Right lobe of liver (tissue), 6 donors: ENCODE measurements around the gene FMC1. TPM values are rescaled to one million over a fixed set of nuclear protein-coding genes. Genes with fewer than 3 reads are reported as not detected.
A peak's percentile ranks its signal among the peaks of the same experiment; 100 is the strongest.

Experiments
- ATAC-seq, 4 donors: fragments of 200-7000 bp; cut with Tn5 transposase; one replicate each; pipeline ENCODE4 v1.9.1; 2020; ENCODE audit warnings: mild to moderate bottlenecking in 4 of 4, moderate library complexity in 4 of 4
- DNase-seq, 3 donors: peaks; one replicate each; pipeline ENCODE4 v3.0.0-alpha.2; 2020
- H3K27ac ChIP-seq, 3 donors: fragments of 200-600 bp; one replicate each; pipeline ENCODE4 v1.8.0; 2022
- H3K27me3 ChIP-seq, 2 donors: fragments of 200-600 bp; one replicate each; pipeline ENCODE4 v1.8.0; 2022
- H3K36me3 ChIP-seq, 4 donors: fragments of 200-600 bp; sonication (generic) in 1 of 4; one replicate each; pipeline versions ENCODE4 v1.5.1 to v1.8.0; 2017 to 2022; ENCODE audit warnings: control low read depth in 1 of 4
- H3K4me1 ChIP-seq, 4 donors: fragments of 200-600 bp; sonication (generic) in 1 of 4; one replicate each; pipeline versions ENCODE4 v1.5.1 to v1.8.0; 2017 to 2022; ENCODE audit warnings: control low read depth in 1 of 4
- H3K4me3 ChIP-seq, 3 donors: fragments of 200-600 bp; one replicate each; pipeline ENCODE4 v1.8.0; 2022
- H3K9me3 ChIP-seq, 4 donors: fragments of 200-600 bp; sonication (generic) in 1 of 4; one replicate each; pipeline versions ENCODE4 v1.5.1 to v1.8.0; 2017 to 2022; ENCODE audit warnings: control low read depth in 1 of 4
- POLR2A ChIP-seq: fragments of 450-650 bp; IDR thresholded peaks from one replicate; pipeline ENCODE4 v1.6.1; 2017; ENCODE audit warnings: antibody characterized with exemption, mild to moderate bottlenecking
- WGBS: methylation state at CpG from one replicate; pipeline ENCODE4 v1.1.6; 2018; ENCODE audit warnings: low coverage, low lambda C conversion rate; ENCODE audit not compliant: insufficient coverage; ENCODE audit errors: missing lambda C conversion rate; 5-methylcytosine and 5-hydroxymethylcytosine counted together
- intact Hi-C, 2 donors: fragments of 100-400 bp; cut with DNase I; formaldehyde crosslinking; loops; one replicate each; pipeline versions ENCODE4 v1.11.2 to v1.14.1; 2022
- total RNA-seq, 6 experiments: library from RNA; depleted of rRNA in 2 of 6; stranded (reverse); fragments of >200 nt in 2 of 6; fragmentation: NEBNext Ultra II Directional in 3 of 6; extraction: Animal tissue kit (Norgen Biotek cat#: 25700) in 3 of 6; gene quantifications; one replicate each; pipeline versions ENCODE4 v1.1.0 to v1.2.4, GENCODE V29; 2016 to 2023
- TF ChIP-seq, protein P1 (sequence below), 4 donors: fragments of 200-600 bp in 3 of 4; fragments of 450-650 bp in 1 of 4; IDR thresholded peaks; one replicate each; pipeline versions ENCODE4 v1.5.1 to v1.8.0; 2016 to 2022; ENCODE audit warnings: antibody characterized with exemption in 4 of 4, mild to moderate bottlenecking in 2 of 4
- donor health status: DM: no; HTN: yes; CAD: no.
- donor health status: DM: no; HTN: no; CAD: no.
- donor health status: DM: no; HTN: no; CAD: no.
- donor health status: DM: no; HTN: yes; CAD: no.
- donor health status: DM: no; HTN: yes; CAD: no.

FMC1 gene
- total RNA-seq, 6 experiments from 2014 or later = 4.4 to 17.7 (median 6.2) TPM

DNA sequence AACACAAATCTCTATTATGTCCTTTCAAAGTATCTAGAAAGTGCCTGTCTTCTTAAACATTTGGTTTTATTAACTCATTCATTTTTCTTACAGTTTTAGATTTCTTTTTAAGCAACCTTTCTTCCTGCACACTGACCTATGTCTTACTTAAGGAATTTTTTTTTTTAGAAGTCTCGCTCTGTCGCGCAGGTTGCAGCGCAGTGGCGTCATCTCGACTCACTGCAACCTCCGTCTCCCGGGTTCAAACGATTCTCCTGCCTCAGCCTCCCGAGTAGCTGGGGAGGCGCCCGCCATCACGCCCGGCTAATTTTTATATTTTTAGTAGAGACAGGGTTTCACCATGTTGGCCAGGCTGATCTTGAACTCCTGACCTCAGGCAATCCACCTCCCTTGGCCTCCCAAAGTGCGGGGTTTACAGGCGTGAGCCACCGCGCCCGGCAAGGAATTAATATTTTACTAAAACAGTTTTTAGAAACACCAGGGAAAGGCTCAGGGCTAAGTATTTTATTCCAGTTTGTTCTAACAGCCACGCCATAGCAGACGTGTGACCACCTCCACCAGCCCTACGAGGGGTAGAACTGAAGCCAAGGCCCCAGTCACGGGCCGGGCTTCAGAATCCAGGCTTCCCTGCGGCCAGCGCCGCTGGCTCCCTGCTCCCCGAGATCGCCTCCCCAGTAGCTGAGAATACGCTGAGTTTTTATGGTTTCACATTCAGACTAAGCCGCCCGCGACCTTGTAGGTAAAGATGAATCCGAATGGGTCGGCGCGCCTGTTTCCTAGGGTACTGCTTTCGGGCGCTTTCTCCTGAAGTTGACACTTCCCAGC is 17.6 kb downstream of the FMC1 start:
- no peaks in the 10 kb centered on the region for H3K9me3 ChIP-seq
- H3K4me3 ChIP-seq = peak overlapping the region; percentile 74 to 81 (median 80)
- WGBS = 6% methylated on average over 26 of the region's 39 CpGs
- TF ChIP-seq, protein P1, sequence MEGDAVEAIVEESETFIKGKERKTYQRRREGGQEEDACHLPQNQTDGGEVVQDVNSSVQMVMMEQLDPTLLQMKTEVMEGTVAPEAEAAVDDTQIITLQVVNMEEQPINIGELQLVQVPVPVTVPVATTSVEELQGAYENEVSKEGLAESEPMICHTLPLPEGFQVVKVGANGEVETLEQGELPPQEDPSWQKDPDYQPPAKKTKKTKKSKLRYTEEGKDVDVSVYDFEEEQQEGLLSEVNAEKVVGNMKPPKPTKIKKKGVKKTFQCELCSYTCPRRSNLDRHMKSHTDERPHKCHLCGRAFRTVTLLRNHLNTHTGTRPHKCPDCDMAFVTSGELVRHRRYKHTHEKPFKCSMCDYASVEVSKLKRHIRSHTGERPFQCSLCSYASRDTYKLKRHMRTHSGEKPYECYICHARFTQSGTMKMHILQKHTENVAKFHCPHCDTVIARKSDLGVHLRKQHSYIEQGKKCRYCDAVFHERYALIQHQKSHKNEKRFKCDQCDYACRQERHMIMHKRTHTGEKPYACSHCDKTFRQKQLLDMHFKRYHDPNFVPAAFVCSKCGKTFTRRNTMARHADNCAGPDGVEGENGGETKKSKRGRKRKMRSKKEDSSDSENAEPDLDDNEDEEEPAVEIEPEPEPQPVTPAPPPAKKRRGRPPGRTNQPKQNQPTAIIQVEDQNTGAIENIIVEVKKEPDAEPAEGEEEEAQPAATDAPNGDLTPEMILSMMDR (IDR thresholded peaks at IDR 0.05) = no peak
- no peak for TF ChIP-seq POLR2A
- H3K4me1 ChIP-seq = peaks cover 0 to 25% (median 12%) of the 10 kb centered on the region in 4 donors
- ATAC-seq (peak; percentile 7 to 23 (median 12)), DNase-seq (peak in 1 of 3 donors; percentile 24)
- peak overlapping the region; percentile 97 to 99 (median 98) for H3K27ac ChIP-seq
- intact Hi-C loops = no loop called here
- no peaks in the 10 kb centered on the region for H3K36me3 ChIP-seq
- no peaks in the 10 kb centered on the region for H3K27me3 ChIP-seq

DNA sequence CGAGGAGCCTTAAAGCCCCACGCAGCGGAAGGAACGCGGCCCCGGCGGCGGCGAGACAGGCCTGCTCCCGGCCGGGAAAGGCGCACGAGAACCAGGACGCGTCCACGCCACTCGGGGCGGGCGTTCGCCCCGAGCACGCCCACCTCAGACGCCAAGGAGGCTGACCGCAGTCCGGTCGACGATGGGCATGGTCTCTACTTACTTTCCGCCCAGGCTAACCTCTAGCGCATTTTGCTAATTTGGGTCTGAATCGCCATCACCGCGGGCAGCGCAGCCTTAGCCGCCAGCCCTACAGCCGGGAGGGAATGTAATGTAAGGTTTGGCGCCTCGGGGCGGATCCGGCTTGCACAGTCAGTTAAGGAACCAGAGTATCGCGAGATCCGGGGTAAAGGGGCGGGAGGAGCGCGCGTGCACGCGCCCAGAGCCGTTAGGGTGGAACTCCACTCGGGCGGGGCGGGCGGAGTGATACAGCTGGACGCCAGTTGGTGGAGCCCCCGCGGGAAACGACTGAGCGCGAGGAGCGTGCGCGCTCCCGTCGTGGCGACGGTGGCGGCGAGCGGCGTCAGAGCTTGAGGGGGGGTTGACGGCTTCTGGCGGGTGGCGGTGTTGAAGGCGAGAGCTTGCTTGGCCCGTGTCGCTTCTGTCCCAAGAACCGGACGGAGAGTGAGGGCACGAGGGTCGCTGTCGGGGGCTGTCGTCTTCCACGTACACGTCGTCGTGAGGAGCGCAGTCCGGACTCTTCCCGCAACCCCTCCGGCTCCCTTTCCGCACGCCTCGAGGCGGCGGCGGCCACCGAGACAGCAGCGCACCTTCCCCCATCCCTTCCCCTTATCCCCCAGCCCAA is 18.5 kb downstream of the FMC1 start, which contains the start of gene LUC7L2:
TSS of gene LUC7L2 (plus strand) at position 529 of the 844 bp plus-strand sequence. CDS start 368 bp downstream, outside the sequence.
- ATAC-seq = peak; percentile 92 to 96 (median 92)
- intact Hi-C loops = no loop called here
- peak within 1 kb of the TSS; percentile 97 to 99 (median 98) for H3K27ac ChIP-seq
- WGBS = under 1% methylated on average over 39 of the region's 98 CpGs
- H3K4me3 ChIP-seq = peak within 1 kb of the TSS; percentile 74 to 81 (median 80)
- H3K9me3 ChIP-seq = no peaks in the 10 kb centered on the region
- H3K36me3 ChIP-seq = no peaks in the 10 kb centered on the region
- no peaks in the 10 kb centered on the region for H3K27me3 ChIP-seq
- peak; percentile 100 for DNase-seq
- peaks cover 0 to 25% (median 12%) of the 10 kb centered on the region in 4 donors for H3K4me1 ChIP-seq
- TF ChIP-seq, protein P1 (IDR thresholded peaks at IDR 0.05) = peak in 3 of 4 donors; percentile 2 to 19 (median 7)
- TF ChIP-seq POLR2A = peak; percentile 91

- H3K27ac ChIP-seq = peak overlapping the region; percentile 97 to 99 (median 98)
- H3K9me3 ChIP-seq = no peaks in the 10 kb centered on the region
- TF ChIP-seq, protein P1 (IDR thresholded peaks at IDR 0.05) = no peak
- TF ChIP-seq POLR2A = peak; percentile 18
- H3K36me3 ChIP-seq = no peaks in the 10 kb centered on the region
- H3K4me3 ChIP-seq = peak overlapping the region; percentile 74 to 81 (median 80)
- ATAC-seq (peak; percentile 78 to 90 (median 82)), DNase-seq (peak; percentile 97 to 98 (median 98))
- WGBS = 1% methylated on average over 16 of the region's 47 CpGs
- H3K27me3 ChIP-seq = no peaks in the 10 kb centered on the region
- intact Hi-C loops = no loop called here
- peaks cover 0 to 25% (median 12%) of the 10 kb centered on the region in 4 donors for H3K4me1 ChIP-seq
Observed at GRCh38 chr7:139360210-139360947, 19.2 kb downstream of the FMC1 start.

GRCh38 chr7:139360948-139361307 is 19.8 kb downstream of the FMC1 start:
- no peaks in the 10 kb centered on the region for H3K9me3 ChIP-seq
- H3K27ac ChIP-seq = peak overlapping the region; percentile 97 to 99 (median 98)
- DNase-seq (no peak), ATAC-seq (no peak)
- H3K4me1 ChIP-seq = peaks cover 0 to 25% (median 12%) of the 10 kb centered on the region in 4 donors
- intact Hi-C loops = no loop called here
- H3K27me3 ChIP-seq = no peaks in the 10 kb centered on the region
- TF ChIP-seq POLR2A = no peak
- TF ChIP-seq, protein P1 (IDR thresholded peaks at IDR 0.05) = no peak
- peak overlapping the region; percentile 74 to 81 (median 80) for H3K4me3 ChIP-seq
- H3K36me3 ChIP-seq = no peaks in the 10 kb centered on the region
- WGBS = 0% methylated on average over 2 of the region's 2 CpGs
